ENCODE results near the gene RASGEF1B.

Gene RASGEF1B

DNA sequence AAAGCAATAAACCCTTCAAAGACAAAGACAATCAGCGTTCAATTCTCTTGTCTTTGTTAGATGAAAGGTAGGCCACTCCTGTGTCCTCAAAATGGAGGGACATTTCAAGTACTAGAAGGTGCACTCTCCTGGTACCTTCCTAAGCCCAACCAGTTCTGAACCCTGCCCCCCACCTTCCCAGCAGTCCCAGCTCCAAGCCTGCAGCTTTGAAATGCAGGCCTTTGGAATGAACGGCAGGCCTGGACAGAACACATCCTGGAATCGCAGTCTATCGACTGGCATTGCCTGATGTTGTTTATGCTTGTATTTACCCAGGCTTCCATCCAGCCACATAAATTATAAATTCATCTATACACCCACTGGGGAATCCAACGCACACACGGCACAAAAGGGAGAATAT is 47.4 kb downstream of the RASGEF1B start:
- no peak overlapping the region for H3K27ac ChIP-seq (ENCODE audit: poor library complexity, severe bottlenecking)
- H3K4me1 ChIP-seq (ENCODE audit: insufficient read depth, poor library complexity, severe bottlenecking): peaks cover 30% of the 10 kb centered on the region
- H3K9me3 ChIP-seq (ENCODE audit: severe bottlenecking): no peaks in the 10 kb centered on the region
- DNase-seq (ENCODE audit: low spot score) (no peak), ATAC-seq (ENCODE audit: low read depth) (peak; percentile 30; the same call in 1 of the 3 replicates)
- no peaks in the 10 kb centered on the region for H3K36me3 ChIP-seq (ENCODE audit: low read depth)
- H3K4me3 ChIP-seq (ENCODE audit: severe bottlenecking): no peak overlapping the region
- H3K27me3 ChIP-seq (ENCODE audit: insufficient read depth, poor library complexity, severe bottlenecking): no peaks in the 10 kb centered on the region
- TF ChIP-seq, protein P1, sequence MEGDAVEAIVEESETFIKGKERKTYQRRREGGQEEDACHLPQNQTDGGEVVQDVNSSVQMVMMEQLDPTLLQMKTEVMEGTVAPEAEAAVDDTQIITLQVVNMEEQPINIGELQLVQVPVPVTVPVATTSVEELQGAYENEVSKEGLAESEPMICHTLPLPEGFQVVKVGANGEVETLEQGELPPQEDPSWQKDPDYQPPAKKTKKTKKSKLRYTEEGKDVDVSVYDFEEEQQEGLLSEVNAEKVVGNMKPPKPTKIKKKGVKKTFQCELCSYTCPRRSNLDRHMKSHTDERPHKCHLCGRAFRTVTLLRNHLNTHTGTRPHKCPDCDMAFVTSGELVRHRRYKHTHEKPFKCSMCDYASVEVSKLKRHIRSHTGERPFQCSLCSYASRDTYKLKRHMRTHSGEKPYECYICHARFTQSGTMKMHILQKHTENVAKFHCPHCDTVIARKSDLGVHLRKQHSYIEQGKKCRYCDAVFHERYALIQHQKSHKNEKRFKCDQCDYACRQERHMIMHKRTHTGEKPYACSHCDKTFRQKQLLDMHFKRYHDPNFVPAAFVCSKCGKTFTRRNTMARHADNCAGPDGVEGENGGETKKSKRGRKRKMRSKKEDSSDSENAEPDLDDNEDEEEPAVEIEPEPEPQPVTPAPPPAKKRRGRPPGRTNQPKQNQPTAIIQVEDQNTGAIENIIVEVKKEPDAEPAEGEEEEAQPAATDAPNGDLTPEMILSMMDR (IDR thresholded peaks at IDR 0.05; ENCODE audit: poor library complexity, severe bottlenecking): no peak

DNA sequence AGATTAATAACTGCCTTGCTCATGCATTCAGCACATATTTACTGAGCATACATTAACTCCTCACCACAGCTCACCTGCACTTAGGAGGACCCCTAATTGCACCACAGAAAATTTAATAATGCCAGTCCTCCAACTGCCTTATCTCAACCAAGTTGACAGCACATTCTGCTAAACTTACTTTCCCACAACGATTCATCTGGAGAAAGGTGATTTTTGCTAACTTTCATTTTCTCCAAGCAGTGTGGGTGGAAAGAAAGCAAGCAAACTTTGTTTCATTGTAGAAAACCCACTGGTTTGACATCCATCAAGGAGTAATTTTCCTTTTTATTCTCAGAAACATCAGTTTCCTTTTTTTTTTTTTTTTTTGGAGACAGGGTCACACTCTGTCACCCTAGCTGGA is 49.1 kb downstream of the RASGEF1B start:
- ATAC-seq (ENCODE audit: low read depth) (no peak), DNase-seq (ENCODE audit: low spot score) (no peak)
- Histone ChIP-seq H3K36me3 (ENCODE audit: low read depth) (no peaks in the 10 kb centered on the region), H3K4me1 (ENCODE audit: insufficient read depth, poor library complexity, severe bottlenecking) (peaks cover 27% of the 10 kb centered on the region), H3K27ac (ENCODE audit: poor library complexity, severe bottlenecking) (no peak overlapping the region), H3K4me3 (ENCODE audit: severe bottlenecking) (no peak overlapping the region), H3K27me3 (ENCODE audit: insufficient read depth, poor library complexity, severe bottlenecking) (no peaks in the 10 kb centered on the region), H3K9me3 (ENCODE audit: severe bottlenecking) (no peaks in the 10 kb centered on the region)
- TF ChIP-seq, protein P1 (IDR thresholded peaks at IDR 0.05; ENCODE audit: poor library complexity, severe bottlenecking): no peak

DNA sequence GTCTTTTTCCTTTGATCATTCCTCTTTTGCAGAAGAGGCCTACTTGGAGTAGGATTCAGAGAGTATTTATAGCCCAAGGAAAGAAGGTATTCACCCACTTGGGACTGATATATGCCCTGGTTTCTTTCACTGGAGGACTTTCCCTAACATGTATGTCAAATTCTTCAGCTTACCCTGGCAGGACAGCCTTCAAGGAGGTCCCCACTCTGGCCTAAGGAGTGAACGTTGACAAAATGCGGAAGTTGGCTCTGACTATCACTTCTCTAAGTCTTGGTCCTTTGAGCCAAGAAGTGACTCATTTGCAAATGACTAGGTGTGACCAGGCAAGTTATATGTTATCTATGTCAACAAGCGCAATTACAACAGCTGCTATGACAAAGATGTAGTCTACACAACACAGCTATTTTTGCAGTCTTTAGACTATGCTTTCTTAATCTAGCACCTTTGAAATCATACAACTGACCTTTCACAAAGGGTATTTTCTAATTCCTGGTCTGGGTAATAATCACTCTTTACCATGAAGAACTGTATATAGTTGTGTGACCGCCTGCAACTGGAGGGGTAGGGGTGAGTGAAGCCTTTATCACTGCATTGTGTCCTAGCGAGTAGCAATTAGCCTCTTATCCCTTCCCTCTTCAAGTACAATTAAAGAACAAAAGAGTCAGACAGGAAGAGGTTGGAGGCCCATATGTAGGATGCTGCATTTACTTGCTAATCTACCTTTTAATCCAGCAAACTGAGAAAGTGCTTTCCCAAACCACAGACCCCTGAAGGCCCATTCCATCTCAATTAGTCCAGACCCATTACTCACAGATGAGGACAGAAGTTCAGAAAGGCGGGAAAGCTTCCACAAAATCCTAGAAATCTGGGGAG is 50.1 kb downstream of the RASGEF1B start:
- no peaks in the 10 kb centered on the region for H3K36me3 ChIP-seq (ENCODE audit: low read depth)
- peak overlapping the region; percentile 8 for H3K27ac ChIP-seq (ENCODE audit: poor library complexity, severe bottlenecking)
- no peak overlapping the region for H3K4me3 ChIP-seq (ENCODE audit: severe bottlenecking)
- H3K9me3 ChIP-seq (ENCODE audit: severe bottlenecking): no peaks in the 10 kb centered on the region
- no peak for DNase-seq (ENCODE audit: low spot score)
- no peaks in the 10 kb centered on the region for H3K27me3 ChIP-seq (ENCODE audit: insufficient read depth, poor library complexity, severe bottlenecking)
- TF ChIP-seq, protein P1 (IDR thresholded peaks at IDR 0.05; ENCODE audit: poor library complexity, severe bottlenecking): no peak
- H3K4me1 ChIP-seq (ENCODE audit: insufficient read depth, poor library complexity, severe bottlenecking): peaks cover 22% of the 10 kb centered on the region
- peak; percentile 78 for ATAC-seq (ENCODE audit: low read depth)

DNA sequence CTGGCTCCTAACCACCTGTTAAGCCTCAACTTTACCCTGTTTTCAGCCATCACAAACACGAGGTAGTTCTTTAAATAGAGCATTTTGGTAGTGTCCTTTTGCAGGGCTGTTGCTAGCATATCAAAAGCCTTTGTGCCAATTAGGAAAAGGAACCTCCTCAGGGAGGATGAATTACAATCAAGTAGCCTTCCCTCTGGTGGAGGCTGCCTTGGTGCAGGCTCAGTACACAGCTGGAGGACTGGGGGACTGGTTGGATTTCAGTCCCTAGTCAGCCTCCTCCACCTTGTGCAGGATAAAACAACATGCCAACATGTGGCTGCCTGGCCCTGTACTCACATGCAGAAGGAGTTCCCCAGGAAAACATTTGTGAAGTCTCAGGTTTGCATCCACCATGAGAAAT is 53.1 kb downstream of the RASGEF1B start:
- Histone ChIP-seq H3K4me3 (ENCODE audit: severe bottlenecking) (no peak overlapping the region), H3K36me3 (ENCODE audit: low read depth) (no peaks in the 10 kb centered on the region), H3K27me3 (ENCODE audit: insufficient read depth, poor library complexity, severe bottlenecking) (no peaks in the 10 kb centered on the region), H3K4me1 (ENCODE audit: insufficient read depth, poor library complexity, severe bottlenecking) (peaks cover 12% of the 10 kb centered on the region), H3K9me3 (ENCODE audit: severe bottlenecking) (no peaks in the 10 kb centered on the region), H3K27ac (ENCODE audit: poor library complexity, severe bottlenecking) (no peak overlapping the region)
- DNase-seq (ENCODE audit: low spot score): no peak
- ATAC-seq (ENCODE audit: low read depth): no peak
- TF ChIP-seq, protein P1 (IDR thresholded peaks at IDR 0.05; ENCODE audit: poor library complexity, severe bottlenecking): no peak

DNA sequence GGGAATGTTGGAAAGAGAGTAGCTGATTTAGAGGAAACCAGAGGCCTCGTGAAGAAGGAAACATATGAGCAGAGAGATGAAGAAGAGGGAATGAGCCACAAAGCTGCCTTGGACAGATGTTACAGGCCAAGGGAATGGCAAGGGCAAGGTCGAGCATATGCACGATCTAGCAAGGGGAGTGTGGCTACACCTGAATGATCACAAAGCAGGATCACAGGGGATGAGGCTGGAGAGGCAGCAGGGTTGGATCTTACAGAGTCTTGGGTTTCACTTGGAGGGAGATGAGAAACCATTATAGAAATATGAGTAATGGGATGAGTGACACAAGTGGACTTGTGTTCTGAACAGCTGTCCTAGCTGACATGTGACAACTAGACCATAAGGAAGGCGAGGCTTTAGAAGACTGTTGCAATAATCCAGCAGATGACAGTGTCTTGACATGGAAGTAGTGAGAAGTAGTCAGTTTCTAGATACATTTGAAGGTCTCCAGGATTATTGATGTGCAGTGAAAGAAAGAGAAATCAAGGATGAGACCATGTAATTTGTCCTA is 58.7 kb downstream of the RASGEF1B start:
- TF ChIP-seq, protein P1 (IDR thresholded peaks at IDR 0.05; ENCODE audit: poor library complexity, severe bottlenecking): no peak
- Histone ChIP-seq H3K27me3 (ENCODE audit: insufficient read depth, poor library complexity, severe bottlenecking) (no peaks in the 10 kb centered on the region), H3K4me3 (ENCODE audit: severe bottlenecking) (no peak overlapping the region), H3K27ac (ENCODE audit: poor library complexity, severe bottlenecking) (no peak overlapping the region), H3K9me3 (ENCODE audit: severe bottlenecking) (no peaks in the 10 kb centered on the region), H3K36me3 (ENCODE audit: low read depth) (no peaks in the 10 kb centered on the region), H3K4me1 (ENCODE audit: insufficient read depth, poor library complexity, severe bottlenecking) (no peaks in the 10 kb centered on the region)
- DNase-seq (ENCODE audit: low spot score) (no peak), ATAC-seq (ENCODE audit: low read depth) (no peak)

Measured in RWPE2 (cell line).